Activated CD4-positive, CD25-positive, alpha-beta regulatory T cell treated with anti-CD3 and anti-CD28 coated beads, Interleukin-2, amount 50 U/mL, for 24 hours (primary cell): ENCODE measurements around the gene TECTB.
A peak's percentile ranks its signal among the peaks of the same experiment; 100 is the strongest.

Experiments used
- ATAC-seq, 2 donors: fragments of 150-1000 bp; cut with Tn5 transposase; one replicate each; pipeline ENCODE4 v1.10.0; 2021; ENCODE audit warnings: mild to moderate bottlenecking in 1 of 2, moderate library complexity in 1 of 2

TECTB gene

GRCh38 chr10:112311481-112311880, 28.3 kb downstream of the TECTB start:
- ATAC-seq, result no peak

GRCh38 chr10:112313234-112313633, 30.0 kb downstream of the TECTB start:
- ATAC-seq, result no peak

GRCh38 chr10:112313911-112314310, 30.7 kb downstream of the TECTB start:
- no peak for ATAC-seq

GRCh38 chr10:112314822-112315474, 31.7 kb downstream of the TECTB start:
- peak; percentile 67 to 84 for ATAC-seq

- no peak for ATAC-seq
These were observed 44.5 kb downstream of the TECTB start for GRCh38 chr10:112327678-112328077.

- ATAC-seq, result no peak
These were observed 47.0 kb downstream of the TECTB start for GRCh38 chr10:112330162-112330561.

GRCh38 chr10:112330607-112331160, 47.5 kb downstream of the TECTB start:
- ATAC-seq, result no peak

- ATAC-seq, result no peak
These were observed 48.8 kb downstream of the TECTB start for GRCh38 chr10:112332022-112332421.

- no peak for ATAC-seq
These were observed 49.5 kb downstream of the TECTB start for GRCh38 chr10:112332509-112333228.

GRCh38 chr10:112333452-112333851, 50.3 kb downstream of the TECTB start:
- no peak for ATAC-seq

- no peak for ATAC-seq
These were observed 52.1 kb downstream of the TECTB start for GRCh38 chr10:112335111-112335867.

GRCh38 chr10:112335868-112336265, 52.7 kb downstream of the TECTB start:
- ATAC-seq, result no peak

- ATAC-seq, result no peak
These were observed 53.5 kb downstream of the TECTB start for GRCh38 chr10:112336556-112337201.

- no peak for ATAC-seq
These were observed 55.8 kb downstream of the TECTB start for GRCh38 chr10:112338957-112339356.

GRCh38 chr10:112340601-112341000, 57.4 kb downstream of the TECTB start:
- no peak for ATAC-seq

GRCh38 chr10:112343056-112343806, 60.0 kb downstream of the TECTB start:
- no peak for ATAC-seq

GRCh38 chr10:112344261-112344660, 61.1 kb downstream of the TECTB start:
- no peak for ATAC-seq

GRCh38 chr10:112345202-112345601, 62.0 kb downstream of the TECTB start:
- no peak for ATAC-seq

- ATAC-seq, result no peak
These were observed 62.5 kb downstream of the TECTB start for GRCh38 chr10:112345743-112346142.

GRCh38 chr10:112346774-112347173, 63.6 kb downstream of the TECTB start:
- ATAC-seq, result no peak

- ATAC-seq, result no peak
These were observed 64.8 kb downstream of the TECTB start for GRCh38 chr10:112347709-112348671.
